GM19025 (cell line): ENCODE results near the gene C2CD2.
A peak's percentile ranks its signal among the peaks of the same experiment; 100 is the strongest.

Source experiments
- ATAC-seq: cut with Tn5 transposase; IDR thresholded peaks from one replicate; pipeline ENCODE4 v1.9.1; 2021; ENCODE audit warnings: mild to moderate bottlenecking, low read depth, moderate library complexity; ENCODE audit not compliant: unreplicated experiment

The C2CD2 gene

DNA sequence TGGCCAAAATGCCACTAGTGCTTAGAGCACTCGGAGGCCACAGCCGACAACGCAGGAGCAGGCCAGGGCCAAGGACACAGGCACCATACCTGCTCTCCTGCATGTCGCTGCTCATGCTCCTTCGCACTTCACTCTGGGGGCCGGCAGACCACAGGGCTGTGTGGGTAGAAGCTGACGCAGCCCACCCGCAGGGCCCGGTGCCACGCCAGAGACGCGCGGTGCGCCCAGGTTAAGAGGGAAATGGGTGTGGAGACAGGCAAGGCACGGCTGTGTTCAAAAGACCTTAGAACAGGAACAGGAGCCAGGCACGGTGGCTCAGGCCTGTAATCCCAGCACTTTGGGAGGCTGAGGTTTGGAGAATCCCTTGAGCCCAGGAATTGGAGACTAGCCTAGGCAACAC, 61.1 kb downstream of the C2CD2 start:
- no peak for ATAC-seq

DNA sequence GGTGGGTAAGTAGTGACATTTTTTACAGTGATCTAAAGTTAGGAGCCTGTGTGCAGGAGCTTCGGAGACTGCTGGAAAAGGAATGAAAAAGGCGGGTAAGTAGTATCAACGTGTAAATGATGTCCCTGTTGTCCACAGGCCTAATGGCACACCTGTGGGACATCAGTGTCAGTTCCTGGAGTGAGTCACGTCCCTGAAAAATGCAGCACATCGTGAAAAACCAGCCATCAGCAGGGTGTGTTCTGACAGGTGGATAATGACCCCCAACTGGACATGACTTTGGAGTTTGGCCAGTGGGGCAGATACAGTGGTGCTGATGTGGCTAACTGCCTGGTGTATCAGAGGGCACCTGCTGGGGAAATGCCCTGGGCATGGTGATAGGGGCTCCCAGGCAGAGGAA, 62.7 kb downstream of the C2CD2 start:
- no peak for ATAC-seq

DNA sequence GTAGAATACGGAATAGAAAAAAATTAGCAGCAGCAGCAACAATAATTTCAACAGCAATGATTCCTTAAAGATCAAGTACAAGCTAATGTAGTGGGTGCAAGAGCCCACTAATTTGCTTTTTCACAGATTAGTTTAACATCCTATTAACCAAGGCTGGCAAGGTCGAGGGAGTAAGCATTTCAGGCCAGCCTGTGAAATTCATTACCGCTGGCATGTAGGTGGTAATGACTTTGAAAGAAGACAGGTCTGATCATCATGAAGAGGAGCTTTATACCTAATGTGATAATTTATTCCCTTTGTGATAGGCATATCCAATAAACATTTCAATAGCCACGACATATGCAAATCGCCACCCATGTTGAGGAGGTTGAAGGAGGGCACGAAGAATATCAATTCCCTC, 63.5 kb downstream of the C2CD2 start:
- no peak for ATAC-seq

DNA sequence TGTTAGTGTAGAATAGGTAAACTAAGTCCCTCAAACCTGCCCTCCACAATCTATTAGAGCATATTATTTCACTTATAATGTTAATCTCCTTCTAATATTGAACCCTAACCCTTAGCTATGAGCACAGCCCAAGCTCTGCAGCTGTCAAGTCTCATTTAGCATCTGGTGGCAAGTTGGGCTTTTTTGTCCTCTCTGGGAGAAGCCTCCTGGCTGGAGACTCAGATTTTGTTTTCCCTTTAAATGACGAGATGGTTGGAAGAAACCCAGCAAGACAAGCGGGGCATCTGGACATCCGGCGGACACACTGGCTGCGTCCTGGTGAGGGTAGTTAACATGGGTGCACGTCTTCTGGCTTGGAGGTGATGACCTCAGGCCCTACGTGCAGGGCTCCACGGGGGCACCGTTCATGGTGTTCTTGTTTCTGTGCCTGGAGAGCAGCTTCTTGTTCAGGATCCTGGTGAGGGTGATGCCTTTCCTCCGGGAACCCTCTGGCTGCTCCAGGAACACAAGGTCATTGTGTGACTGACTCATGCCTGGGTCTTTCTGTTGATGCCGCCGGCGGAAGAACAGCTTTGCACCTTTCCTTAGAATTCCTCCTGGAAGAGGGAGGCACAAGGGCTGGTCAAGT, 65.0 kb downstream of the C2CD2 start:
- no peak for ATAC-seq

DNA sequence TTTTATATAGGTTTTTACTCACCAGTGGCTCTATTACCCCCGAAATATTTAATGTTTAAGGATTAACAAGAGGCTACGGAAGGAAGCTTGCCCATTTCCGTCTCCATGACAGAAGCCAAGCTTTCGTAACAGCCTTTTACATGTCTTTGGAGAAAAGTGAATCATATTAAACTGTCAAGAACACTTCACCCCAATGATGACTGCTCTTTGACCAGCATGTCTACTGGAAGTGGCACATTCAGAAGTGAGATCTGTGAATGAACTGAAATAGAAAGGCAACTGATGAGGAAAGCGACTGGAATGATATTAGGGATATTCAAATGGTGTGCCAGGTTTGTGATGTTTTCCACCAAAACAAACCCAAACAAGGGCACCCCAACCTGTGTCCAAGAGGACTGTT, 66.2 kb downstream of the C2CD2 start:
- ATAC-seq, result no peak

DNA sequence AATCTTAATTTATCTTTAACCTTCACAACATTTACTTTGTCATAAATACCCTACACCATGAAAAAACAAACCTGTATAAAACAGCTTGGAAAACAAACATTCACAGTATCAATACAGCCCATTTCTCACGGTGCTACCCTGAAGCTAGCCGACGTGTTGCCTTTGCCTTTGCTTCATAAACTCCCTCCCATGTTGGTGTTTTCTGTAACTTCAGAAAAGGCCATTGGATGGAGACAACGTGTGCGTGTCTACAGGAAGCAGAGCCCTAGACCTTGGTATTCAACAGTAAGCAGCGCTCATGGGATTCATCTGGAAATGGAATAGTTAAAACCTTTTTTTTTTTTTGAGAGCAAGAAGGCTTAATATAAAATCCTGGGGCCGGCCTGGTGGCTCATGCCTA, 67.5 kb downstream of the C2CD2 start:
- ATAC-seq, result no peak

DNA sequence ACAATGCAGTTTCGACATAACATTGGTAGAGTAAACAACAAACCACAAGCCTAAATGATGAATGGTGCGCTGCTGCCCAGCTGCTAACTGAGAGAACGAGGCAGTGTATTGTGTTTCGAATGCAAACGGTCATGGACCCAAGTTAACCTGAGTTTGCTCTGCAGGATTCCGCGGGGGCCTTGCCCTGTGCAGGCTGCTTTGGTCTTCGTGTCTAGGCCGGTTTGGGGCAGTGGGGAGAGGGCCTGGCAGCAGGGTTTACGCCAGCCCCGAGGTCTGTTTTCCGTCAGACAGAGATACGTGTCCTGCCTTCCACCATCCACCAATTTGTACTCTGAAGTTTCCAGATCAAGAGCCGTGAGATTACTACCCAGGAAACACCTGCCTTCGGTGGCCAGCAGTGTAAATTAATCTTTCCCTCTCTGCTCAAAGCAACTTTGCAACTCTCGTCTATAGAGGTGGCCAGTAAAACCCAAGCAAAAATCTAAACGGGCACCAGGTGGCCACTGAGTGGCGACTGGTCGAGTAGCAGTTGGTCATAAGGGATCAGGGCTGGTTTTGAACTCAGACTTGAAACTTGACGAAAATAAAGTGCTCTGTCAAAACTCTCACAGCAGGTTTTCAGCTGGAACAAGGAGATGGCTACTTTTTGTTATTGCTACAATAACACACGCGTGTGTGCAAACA, 68.3 kb downstream of the C2CD2 start:
- ATAC-seq, result no peak

DNA sequence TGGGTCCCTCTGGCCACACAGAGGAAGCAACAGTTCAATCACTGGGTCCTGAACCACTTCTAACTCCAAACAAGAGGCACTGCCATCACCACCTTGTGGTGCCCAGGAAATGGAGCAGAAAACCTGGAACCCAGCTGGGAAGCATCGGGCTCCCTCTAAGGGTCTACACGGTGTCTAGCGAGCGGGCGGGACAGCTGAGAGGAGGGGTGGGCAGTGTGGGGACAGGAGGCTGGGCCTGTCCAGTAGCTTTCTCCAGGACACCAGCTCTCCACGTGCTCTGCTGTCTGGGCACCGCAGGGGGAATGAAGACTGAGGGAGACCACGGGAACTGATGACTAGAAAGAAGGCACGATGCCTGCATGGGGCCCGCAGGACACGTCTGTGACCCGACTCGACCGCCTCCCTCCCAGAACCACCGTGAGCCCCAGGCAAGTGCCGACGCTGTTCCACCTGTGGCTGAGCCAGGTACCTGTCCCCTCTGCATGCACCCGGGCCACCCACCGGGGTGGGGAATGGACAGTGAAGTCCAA, 69.3 kb downstream of the C2CD2 start:
- no peak for ATAC-seq

DNA sequence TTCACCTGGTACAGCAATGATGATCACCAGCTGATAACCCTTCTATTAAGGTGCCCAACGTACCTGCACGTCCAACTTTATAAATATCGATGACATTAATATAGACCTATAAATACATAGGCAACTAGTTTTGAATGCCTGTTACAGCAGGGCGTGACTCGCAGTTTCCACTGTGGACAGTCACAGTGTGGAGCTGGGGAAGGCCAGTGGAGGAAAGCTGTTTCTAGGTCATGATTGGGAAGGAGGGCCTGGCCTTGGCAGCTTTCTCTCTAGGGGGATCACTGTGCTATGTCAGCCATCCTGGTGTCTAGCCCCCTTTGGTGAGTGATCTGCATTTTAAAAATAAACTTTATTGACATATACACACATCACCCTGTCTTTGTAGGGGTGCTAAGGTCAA, 70.2 kb downstream of the C2CD2 start:
- ATAC-seq, result no peak

DNA sequence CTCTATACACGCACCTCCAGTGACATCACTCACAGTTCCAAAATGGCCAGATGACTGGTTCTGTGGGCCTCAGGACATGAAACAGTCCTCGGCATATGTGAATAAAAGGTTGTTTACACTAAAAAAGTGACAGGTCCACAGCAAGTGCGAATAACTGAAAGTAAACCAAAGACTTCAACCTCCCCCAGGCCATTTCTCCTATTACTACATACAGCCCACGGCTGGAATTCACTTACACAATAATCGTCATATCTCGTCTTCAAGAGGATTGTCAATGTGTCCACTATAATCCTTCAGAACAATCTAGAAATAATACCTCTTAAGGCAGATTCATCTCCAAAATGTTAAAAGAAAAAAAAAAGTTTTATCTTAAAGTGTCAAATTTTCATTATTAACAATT, 72.8 kb downstream of the C2CD2 start:
- ATAC-seq, result no peak

DNA sequence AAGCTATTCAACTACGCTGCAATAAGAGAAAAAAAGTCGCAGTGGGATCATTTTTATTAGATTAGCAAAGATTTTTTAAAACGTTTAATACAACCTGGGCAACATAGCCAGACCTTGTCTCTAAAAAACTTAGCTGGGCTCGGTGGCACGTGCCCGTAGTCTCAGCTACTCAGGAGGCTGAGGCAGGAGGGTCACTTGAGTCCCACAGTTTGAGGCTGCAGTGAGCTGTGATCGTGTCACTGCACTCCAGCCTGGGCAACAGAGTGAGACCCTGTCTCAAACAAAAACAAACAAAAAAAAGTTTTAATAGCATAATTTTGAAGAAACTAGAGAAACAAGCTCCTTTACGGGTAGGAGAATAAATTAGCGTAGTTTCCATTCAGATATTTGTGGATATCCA, 73.7 kb downstream of the C2CD2 start:
- ATAC-seq, result no peak

DNA sequence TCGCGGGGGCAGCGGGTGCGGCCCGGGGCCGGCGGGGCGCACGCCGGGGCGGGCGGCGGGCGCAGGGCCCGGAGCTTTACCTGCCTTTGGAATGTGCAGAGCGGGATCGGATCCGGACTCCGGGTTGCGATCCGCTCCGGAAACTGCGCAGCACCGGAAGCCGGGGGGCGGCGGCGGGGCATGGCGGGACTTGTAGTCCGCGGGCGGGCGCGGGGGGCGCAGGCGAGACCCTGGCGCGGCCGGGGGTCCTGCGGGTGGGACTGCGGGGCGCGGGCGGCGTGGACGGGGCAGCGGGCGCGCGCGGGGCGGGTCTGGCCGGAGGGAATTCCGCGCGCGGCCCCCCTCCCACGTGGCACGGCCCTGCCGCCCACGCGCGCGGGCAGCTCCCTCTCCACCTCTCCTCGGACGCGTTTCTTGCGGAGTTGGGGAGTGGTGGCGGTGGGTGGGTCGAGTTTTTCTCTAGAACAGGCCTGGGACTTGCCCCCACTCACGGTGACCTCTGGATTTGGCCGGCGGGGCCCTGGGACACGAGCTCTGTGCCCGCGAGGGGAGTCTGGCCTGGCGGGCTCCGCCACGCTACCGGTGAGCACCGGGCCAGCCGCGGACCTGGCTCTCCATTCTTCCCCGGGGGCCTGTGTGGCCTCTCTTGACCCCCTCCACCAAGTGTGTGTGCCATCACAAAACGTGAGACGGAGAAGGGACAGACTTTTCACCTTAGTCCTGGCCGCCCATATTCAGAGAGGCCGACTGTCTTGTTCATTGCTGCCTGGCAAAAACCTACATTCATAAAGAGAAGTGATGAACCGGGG, 74.4 kb downstream of the C2CD2 start, which contains the start of gene PRDM15:
TSS of gene PRDM15 (minus strand) at position 155 of the 809 bp plus-strand sequence. CDS start 18,981 bp downstream, outside the sequence.
- peak; percentile 61 for ATAC-seq

DNA sequence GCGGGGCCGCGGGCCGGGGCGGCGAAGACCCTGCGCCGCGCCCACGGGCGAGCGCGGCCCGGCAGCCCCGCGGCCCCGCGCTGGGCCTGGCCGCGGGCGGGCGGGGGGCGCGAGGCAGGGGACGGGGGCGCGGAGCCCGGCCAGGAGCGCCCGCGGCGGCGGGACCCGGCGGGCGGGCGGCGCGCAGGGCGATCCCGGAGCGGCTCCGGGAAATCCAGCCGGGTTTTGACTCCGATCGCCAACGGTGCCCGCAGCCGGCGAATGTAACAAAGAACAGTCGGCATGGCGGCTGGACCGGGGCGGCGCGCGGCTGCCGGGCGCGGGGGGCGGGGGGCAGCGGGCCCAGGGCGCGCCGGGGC, 75.0 kb downstream of the C2CD2 start:
- ATAC-seq, result peak; percentile 58

DNA sequence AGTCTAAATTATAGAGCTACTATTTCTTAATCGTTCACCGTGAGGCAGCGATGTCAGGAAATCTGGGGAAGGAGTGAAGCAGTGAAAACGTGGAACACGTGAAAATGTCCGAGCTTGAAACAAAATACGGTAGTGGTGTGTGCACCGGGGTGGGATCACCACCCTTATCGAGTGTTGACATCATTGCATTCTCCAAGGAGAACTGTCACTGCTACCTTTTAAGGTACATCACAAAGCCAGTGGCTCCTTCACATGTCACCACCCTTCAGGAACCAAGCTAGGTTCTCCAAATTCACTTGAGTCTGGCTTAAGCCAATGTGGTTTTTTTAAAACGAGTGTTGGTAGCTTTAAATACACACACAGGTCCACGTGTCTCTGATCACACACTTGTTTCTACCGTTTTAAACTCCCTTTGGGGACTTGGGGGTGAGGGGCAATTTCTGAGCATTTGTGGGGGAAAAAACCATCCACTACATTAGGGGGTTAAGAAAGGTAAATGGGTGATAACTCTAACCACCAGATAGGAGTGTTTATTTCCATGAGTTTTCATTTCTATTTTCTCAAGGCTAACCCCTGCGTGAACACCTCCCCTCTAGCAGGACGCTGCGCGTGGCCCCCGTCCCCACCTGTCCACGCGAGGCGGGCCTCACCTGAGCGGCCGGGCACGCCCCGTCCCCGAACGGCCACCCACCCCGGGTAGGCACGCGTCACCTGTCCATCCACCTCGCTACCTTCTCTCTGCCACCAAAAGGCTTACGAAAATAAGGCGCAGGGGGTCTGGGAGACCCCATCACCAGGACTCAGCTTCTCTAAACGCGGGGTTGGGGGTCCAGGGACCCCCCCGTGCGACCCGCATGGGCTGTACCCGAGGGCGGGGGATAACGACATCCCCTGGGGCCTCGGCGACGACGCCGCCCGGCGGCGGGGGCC, 75.7 kb downstream of the C2CD2 start:
- peak; percentile 23 for ATAC-seq

DNA sequence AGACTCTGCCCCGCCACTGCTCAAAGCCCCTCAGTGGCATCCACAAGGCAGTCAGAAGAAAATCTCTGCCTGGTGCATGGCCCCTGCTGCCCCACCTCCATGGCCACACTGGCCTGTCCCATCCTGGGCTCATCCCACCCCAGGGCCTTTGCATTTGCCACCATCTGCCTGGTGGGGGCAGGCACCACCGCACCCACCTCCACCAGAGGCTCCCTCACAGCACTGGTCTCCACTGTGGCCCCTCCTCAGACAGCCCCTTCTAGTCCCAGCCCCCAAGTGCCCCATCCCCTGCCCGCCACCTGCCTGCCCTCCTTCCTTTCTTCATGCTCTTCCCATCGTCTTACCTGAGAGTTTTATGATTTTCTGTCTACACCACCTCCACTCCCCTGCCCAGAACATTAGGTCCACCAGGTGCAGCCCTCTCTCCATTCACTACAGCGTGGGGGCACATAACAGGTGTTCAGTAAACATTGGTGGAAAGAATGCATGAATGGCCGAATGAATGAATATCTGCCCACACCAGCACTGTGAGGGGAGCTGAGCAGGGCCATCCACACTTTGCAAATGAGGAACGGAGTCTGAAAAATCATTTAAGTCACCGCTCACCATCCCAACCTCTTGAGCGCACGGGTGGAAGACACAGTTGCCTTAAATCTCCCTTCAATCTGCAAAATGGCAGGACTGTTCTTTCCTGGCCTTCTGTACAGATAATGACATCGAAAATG, 76.7 kb downstream of the C2CD2 start:
- no peak for ATAC-seq

DNA sequence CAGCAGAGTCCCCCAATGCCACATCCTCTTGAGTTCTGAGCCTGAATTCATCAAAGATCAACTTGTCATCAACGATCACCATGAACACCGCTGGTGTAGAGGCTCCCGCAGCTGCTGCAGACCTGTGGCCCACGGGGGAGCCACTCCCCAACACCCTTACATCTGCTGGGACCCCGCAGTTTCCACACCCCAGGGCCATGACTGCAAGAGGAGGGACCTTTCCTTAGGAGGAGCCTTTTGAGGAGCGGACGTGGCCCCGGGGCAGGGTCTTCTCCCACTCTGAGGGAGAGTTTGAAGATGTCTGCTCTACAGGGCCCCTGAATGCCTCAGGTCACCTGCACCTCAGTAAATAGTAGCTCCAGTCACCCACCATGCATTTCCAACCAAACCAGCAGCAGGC, 77.4 kb downstream of the C2CD2 start:
- ATAC-seq, result no peak

DNA sequence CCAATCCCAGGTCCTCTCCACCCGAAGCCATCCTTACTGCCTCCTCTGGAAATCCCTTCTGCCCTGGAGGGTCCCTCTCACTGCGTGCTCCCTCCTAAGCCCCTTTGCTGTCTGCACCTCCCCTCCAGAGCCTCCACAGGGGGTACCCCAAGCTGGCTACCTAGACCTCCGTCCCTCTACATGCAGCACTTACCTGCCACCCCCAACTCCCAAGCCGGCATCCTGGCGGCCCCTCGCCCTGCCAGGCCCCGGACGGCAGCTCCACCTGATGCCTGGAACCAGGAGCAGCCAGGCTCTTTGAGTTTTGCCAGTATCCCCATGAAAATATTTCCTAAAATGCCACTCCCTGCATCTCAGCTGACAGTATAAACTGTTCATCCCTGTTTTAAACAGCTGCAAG, 78.7 kb downstream of the C2CD2 start:
- ATAC-seq, result no peak

DNA sequence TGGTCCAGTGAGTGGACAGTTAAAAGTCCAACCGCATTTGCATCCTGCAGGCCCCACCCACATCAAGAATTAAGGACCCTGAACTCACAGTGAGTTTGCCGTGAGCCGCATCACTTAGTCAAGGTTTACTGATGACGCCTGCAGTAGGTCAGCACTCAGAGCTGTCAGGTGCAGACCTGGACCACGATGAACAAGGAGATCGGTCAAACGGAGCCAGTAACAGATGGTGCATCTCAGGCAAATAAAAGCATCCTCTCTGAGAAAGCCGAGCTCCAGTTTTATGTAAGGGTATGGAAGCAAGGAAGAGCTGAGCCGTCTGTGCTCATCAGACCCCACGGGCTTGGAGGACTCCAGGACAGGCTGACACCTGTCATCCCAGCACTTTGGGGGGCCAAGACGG, 79.2 kb downstream of the C2CD2 start:
- ATAC-seq, result no peak

DNA sequence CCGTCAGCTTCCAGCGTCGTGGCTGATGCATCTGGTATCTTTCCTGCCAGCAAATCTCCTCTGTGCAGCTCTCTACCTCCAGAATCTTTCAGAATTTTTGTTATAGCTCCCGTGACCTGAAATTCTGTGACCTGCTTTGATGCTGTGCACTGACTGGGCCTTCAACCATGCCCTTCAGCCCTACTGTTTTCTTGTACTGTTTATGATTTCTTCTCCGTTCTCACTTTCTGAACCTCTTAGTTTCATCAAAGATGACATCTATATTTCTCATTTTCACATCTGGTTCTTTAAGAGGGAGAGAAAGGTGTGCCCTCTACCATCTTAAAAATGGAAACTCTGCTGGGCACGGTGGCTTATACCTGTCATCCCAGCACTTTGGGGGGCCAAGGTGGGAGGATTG, 80.4 kb downstream of the C2CD2 start:
- ATAC-seq, result no peak

DNA sequence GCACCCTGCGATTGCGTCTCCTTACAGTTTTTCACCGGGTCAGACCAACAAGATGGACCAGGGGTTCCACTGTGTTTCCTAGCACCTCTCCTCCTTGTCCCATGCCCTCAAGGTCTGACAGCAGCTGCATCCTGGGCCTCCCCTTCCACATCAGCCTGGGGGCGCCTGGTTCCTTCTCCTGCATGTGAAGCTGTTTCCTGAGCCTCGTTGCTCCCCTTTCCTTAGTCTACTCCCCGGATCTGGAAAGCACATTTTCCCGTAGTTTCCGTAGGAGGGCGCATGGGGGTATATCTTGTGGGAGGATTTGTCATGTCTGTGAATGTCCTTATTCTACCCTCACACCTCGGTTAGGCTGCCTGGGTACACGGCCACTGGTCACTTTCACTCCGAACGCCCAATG, 80.8 kb downstream of the C2CD2 start:
- ATAC-seq, result no peak
